ENCODE results near the gene PTGER4. TPM values are rescaled to one million over a fixed set of nuclear protein-coding genes. Genes with fewer than 3 reads are reported as not detected.
"Not testable (repeated sequence)": the region's sequence is repeated elsewhere in the genome, so short reads cannot be mapped to it uniquely, and the experiment has no call there.

Gene PTGER4
- 59.7 TPM for polyA plus RNA-seq (2013)

DNA sequence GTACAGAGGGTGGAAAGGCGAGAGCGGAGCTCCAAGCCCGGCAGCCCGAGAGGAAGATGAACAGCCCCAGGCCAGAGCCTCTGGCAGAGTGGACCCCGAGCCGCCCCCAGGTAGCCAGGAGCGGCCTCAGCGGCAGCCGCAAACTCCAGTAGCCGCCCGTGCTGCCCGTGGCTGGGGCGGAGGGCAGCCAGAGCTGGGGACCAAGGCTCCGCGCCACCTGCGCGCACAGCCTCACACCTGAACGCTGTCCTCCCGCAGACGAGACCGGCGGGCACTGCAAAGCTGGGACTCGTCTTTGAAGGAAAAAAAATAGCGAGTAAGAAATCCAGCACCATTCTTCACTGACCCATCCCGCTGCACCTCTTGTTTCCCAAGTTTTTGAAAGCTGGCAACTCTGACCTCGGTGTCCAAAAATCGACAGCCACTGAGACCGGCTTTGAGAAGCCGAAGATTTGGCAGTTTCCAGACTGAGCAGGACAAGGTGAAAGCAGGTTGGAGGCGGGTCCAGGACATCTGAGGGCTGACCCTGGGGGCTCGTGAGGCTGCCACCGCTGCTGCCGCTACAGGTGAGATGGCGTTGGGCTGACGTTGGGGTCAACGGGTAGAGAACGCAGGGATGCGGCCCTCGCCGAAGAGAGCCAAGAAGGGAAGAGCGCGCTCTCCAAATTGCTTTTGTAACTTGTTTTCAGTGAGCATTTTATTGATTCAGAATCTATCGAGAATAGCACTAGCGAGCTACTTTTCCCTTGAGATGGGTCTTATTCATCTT, at the start of gene PTGER4:
Gene PTGER4, plus strand, starts transcription at position 3 of the 769 bp plus-strand sequence. CDS start 1,079 bp downstream, outside the sequence.
- DNase-seq: peak in 2 of 3 donors; percentile 26 to 53
- Histone ChIP-seq H3K27ac (ENCODE audit: insufficient read depth in 1 of 2, low read depth in 1 of 2, low read length in 2 of 2, poor library complexity in 1 of 2, severe bottlenecking in 2 of 2) (peak within 1 kb of the TSS; percentile 64 to 88), H3K27me3 (replicated peaks in 2 of 5; ENCODE audit: control insufficient read depth in 4 of 5, insufficient read depth in 5 of 5, low read length in 4 of 5) (no peaks in the 10 kb centered on the region), H3K4me1 (ENCODE audit: control extremely low read depth in 1 of 4, control insufficient read depth in 4 of 4, insufficient read depth in 4 of 4, low read length in 3 of 4) (peaks cover 41 to 78% (median 58%) of the 10 kb centered on the region in 4 experiments), H3K4me3 (ENCODE audit: control insufficient read depth in 1 of 7, extremely low read depth in 1 of 7, insufficient read depth in 4 of 7, low read depth in 2 of 7, low read length in 6 of 7) (peak within 1 kb of the TSS; percentile 84 to 96 (median 90)), H3K36me3 (ENCODE audit: control insufficient read depth in 4 of 4, insufficient read depth in 4 of 4, low read length in 3 of 4) (peaks cover 0 to 12% (median under 1%) of the 10 kb centered on the region in 4 experiments), H3K9me3 (ENCODE audit: control extremely low read depth in 1 of 5, control insufficient read depth in 4 of 5, insufficient read depth in 2 of 5, low read depth in 1 of 5, low read length in 4 of 5) (no peaks in the 10 kb centered on the region)
- ChIA-PET POLR2A (interaction anchor here (0.6 to 2.7 kb wide), 5 partner anchors 52 to 295 kb away, joined by 3 to 10 read pairs (median 3); no protein-coding TSS in a partner anchor), CTCF (interaction anchor here (0.7 to 1.9 kb wide), 9 partner anchors 11 to 316 kb away, joined by 3 to 6 read pairs (median 3); no protein-coding TSS in a partner anchor)
- WGBS (ENCODE audit: insufficient coverage): 0% methylated on average over 39 of the region's 44 CpGs

DNA sequence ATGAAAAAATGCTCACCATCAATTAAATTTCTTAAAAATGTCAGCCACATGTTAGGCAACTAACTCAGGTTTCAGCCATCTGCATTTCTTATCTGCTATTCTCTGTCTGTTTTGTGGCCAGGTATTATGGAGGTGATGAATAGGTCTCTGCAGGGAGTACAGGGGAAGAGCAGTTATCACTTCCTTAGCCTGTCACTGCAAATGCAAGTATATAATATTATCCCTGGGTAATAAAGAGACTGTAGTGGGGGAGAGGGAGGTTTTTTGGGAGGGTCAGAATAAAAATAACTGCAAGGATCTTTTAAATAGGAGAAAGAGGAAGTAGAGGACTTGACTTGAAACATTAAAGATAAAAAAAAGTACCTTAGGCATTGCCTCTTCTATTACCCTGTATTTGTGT, 49.6 kb upstream of the PTGER4 start:
- H3K4me1 ChIP-seq (ENCODE audit: control extremely low read depth in 1 of 4, control insufficient read depth in 4 of 4, insufficient read depth in 4 of 4, low read length in 3 of 4): peaks cover 10 to 29% (median 16%) of the 10 kb centered on the region in 4 experiments
- POLR2A ChIA-PET: no interaction called here
- peaks cover 0 to under 1% (median 0%) of the 10 kb centered on the region in 5 experiments for H3K9me3 ChIP-seq (ENCODE audit: control extremely low read depth in 1 of 5, control insufficient read depth in 4 of 5, insufficient read depth in 2 of 5, low read depth in 1 of 5, low read length in 4 of 5)
- H3K27me3 ChIP-seq (replicated peaks in 2 of 5; ENCODE audit: control insufficient read depth in 4 of 5, insufficient read depth in 5 of 5, low read length in 4 of 5): no peaks in the 10 kb centered on the region
- H3K36me3 ChIP-seq (ENCODE audit: control insufficient read depth in 4 of 4, insufficient read depth in 4 of 4, low read length in 3 of 4): no peaks in the 10 kb centered on the region
- peak in 2 of 3 donors; percentile 52 to 65 for DNase-seq
- CTCF ChIA-PET: no interaction called here
- no peak overlapping the region for H3K4me3 ChIP-seq (ENCODE audit: control insufficient read depth in 1 of 7, extremely low read depth in 1 of 7, insufficient read depth in 4 of 7, low read depth in 2 of 7, low read length in 6 of 7)
- H3K27ac ChIP-seq (ENCODE audit: insufficient read depth in 1 of 2, low read depth in 1 of 2, low read length in 2 of 2, poor library complexity in 1 of 2, severe bottlenecking in 2 of 2): no peak overlapping the region

DNA sequence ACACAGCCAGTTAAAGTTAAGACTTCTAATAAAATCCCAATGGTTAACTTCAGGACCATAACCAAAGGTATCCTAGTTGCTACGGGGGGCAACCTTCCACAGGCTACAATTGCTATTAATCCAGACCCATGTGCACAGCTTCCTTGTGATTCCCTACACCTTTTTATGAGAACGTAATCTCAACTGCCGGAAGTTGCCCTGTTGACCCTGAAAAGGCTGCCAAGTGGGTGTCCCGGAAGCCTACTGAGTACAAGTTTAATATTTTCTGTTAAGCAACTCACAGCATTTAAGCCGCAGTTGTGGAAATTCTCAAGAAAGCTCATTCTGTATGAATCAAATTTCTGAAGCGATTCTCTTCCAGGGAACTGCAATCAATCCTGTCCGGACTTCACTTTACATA, 48.5 kb upstream of the PTGER4 start:
- DNase-seq: no peak
- POLR2A ChIA-PET: no interaction called here
- Histone ChIP-seq H3K9me3 (ENCODE audit: control extremely low read depth in 1 of 5, control insufficient read depth in 4 of 5, insufficient read depth in 2 of 5, low read depth in 1 of 5, low read length in 4 of 5) (peaks cover 0 to 5% (median 0%) of the 10 kb centered on the region in 5 experiments), H3K4me1 (ENCODE audit: control extremely low read depth in 1 of 4, control insufficient read depth in 4 of 4, insufficient read depth in 4 of 4, low read length in 3 of 4) (peaks cover 10 to 29% (median 16%) of the 10 kb centered on the region in 4 experiments), H3K27ac (ENCODE audit: insufficient read depth in 1 of 2, low read depth in 1 of 2, low read length in 2 of 2, poor library complexity in 1 of 2, severe bottlenecking in 2 of 2) (no peak overlapping the region), H3K27me3 (replicated peaks in 2 of 5; ENCODE audit: control insufficient read depth in 4 of 5, insufficient read depth in 5 of 5, low read length in 4 of 5) (no peaks in the 10 kb centered on the region), H3K4me3 (ENCODE audit: control insufficient read depth in 1 of 7, extremely low read depth in 1 of 7, insufficient read depth in 4 of 7, low read depth in 2 of 7, low read length in 6 of 7) (no peak overlapping the region), H3K36me3 (ENCODE audit: control insufficient read depth in 4 of 4, insufficient read depth in 4 of 4, low read length in 3 of 4) (no peaks in the 10 kb centered on the region)
- CTCF ChIA-PET: interaction anchor here (1.2 kb wide), 1 partner anchor 55 kb away, joined by 4 read pairs; no protein-coding TSS in a partner anchor
- 93% methylated on average over 7 of the region's 7 CpGs for WGBS (ENCODE audit: insufficient coverage)

DNA sequence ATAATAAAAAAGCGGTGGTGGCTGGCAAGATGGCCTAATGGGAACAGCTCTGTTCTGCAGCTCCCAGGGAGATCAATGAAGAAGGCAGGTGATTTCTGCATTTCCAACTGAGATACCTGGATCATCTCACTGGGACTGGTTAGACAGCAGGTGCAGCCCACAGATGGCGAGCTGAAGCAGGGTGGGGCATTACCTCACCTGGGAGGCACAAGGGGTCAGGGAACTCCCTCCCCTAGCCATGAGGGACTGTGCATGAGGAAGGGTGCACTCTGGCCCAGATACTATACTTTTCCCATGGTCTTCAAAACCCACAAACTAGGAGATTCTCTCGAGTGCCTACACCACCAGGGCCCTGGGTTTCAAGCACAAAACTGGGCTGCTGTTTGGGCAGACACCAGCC, 45.6 kb upstream of the PTGER4 start:
- no peak overlapping the region for H3K4me3 ChIP-seq (ENCODE audit: control insufficient read depth in 1 of 7, extremely low read depth in 1 of 7, insufficient read depth in 4 of 7, low read depth in 2 of 7, low read length in 6 of 7)
- ChIA-PET POLR2A (no interaction called here), CTCF (no interaction called here)

DNA sequence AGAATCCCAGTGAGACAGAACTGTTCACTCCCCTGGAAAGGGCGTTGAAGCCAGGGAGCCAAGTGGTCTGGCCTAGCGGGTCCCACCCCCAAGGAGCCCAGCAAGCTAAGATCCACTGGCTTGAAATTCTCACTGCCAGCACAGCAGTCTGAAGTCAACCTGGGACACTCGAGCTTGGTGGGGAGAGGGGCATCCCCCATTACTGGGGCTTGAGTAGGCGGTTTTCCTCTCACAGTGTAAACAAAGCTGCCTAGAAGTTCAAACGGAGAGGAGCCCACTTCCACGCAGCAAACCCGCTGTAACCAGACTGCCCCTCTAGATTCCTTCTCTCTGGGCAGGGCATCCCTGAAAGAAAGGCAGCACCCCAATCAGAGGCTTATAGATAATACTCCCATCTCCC, 45.1 kb upstream of the PTGER4 start:
- POLR2A ChIA-PET: no interaction called here
- CTCF ChIA-PET: no interaction called here
- 86% methylated on average over 4 of the region's 7 CpGs for WGBS (ENCODE audit: insufficient coverage)

More for the DNA sequence above, 45.6 kb upstream of the PTGER4 start:
- no peaks in the 10 kb centered on the region for H3K27me3 ChIP-seq (replicated peaks in 2 of 5; ENCODE audit: control insufficient read depth in 4 of 5, insufficient read depth in 5 of 5, low read length in 4 of 5)
- H3K27ac ChIP-seq (ENCODE audit: insufficient read depth in 1 of 2, low read depth in 1 of 2, low read length in 2 of 2, poor library complexity in 1 of 2, severe bottlenecking in 2 of 2): no peak overlapping the region
- H3K36me3 ChIP-seq (ENCODE audit: control insufficient read depth in 4 of 4, insufficient read depth in 4 of 4, low read length in 3 of 4): no peaks in the 10 kb centered on the region
- H3K9me3 ChIP-seq (ENCODE audit: control extremely low read depth in 1 of 5, control insufficient read depth in 4 of 5, insufficient read depth in 2 of 5, low read depth in 1 of 5, low read length in 4 of 5): peaks cover 0 to 9% (median 0%) of the 10 kb centered on the region in 5 experiments
- no peak for DNase-seq
- 100% methylated on average over 1 of the region's 3 CpGs for WGBS (ENCODE audit: insufficient coverage)
- H3K4me1 ChIP-seq (ENCODE audit: control extremely low read depth in 1 of 4, control insufficient read depth in 4 of 4, insufficient read depth in 4 of 4, low read length in 3 of 4): peaks cover 0 to 14% (median 4%) of the 10 kb centered on the region in 4 experiments

DNA sequence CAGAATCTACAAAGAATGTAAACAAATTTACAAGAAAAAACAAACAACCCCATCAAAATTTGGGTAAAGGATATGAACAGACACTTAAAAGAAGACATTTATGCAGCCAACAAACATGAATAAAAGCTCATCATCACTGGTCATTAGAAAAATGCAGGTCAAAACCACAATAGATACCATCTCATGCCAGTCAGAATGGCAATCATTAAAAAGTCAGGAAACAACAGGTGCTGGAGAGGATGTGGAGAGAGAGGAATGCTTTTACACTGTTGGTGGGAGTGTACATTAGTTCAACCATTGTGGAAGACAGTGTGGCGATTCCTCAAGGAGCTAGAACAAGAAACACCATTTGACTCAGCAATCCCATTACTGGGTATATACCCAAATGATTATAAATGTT, 40.2 kb upstream of the PTGER4 start:
- H3K4me3 ChIP-seq (ENCODE audit: control insufficient read depth in 1 of 7, extremely low read depth in 1 of 7, insufficient read depth in 4 of 7, low read depth in 2 of 7, low read length in 6 of 7); H3K4me1 ChIP-seq (ENCODE audit: control extremely low read depth in 1 of 4, control insufficient read depth in 4 of 4, insufficient read depth in 4 of 4, low read length in 3 of 4); H3K27ac ChIP-seq (ENCODE audit: insufficient read depth in 1 of 2, low read depth in 1 of 2, low read length in 2 of 2, poor library complexity in 1 of 2, severe bottlenecking in 2 of 2); H3K9me3 ChIP-seq (ENCODE audit: control extremely low read depth in 1 of 5, control insufficient read depth in 4 of 5, insufficient read depth in 2 of 5, low read depth in 1 of 5, low read length in 4 of 5); DNase-seq; H3K27me3 ChIP-seq (replicated peaks in 2 of 5; ENCODE audit: control insufficient read depth in 4 of 5, insufficient read depth in 5 of 5, low read length in 4 of 5); POLR2A ChIA-PET; H3K36me3 ChIP-seq (ENCODE audit: control insufficient read depth in 4 of 4, insufficient read depth in 4 of 4, low read length in 3 of 4): not testable (repeated sequence)
- WGBS (ENCODE audit: insufficient coverage): no CpG with 5 or more reads among the region's 1 CpG
- CTCF ChIA-PET: interaction anchor here (1.0 kb wide), 1 partner anchor 96 kb away, joined by 3 read pairs; no protein-coding TSS in a partner anchor

More for the DNA sequence above, 45.1 kb upstream of the PTGER4 start:
- DNase-seq: no peak
- Histone ChIP-seq H3K4me1 (ENCODE audit: control extremely low read depth in 1 of 4, control insufficient read depth in 4 of 4, insufficient read depth in 4 of 4, low read length in 3 of 4) (peaks cover 0 to 14% (median 4%) of the 10 kb centered on the region in 4 experiments), H3K27ac (ENCODE audit: insufficient read depth in 1 of 2, low read depth in 1 of 2, low read length in 2 of 2, poor library complexity in 1 of 2, severe bottlenecking in 2 of 2) (no peak overlapping the region), H3K9me3 (ENCODE audit: control extremely low read depth in 1 of 5, control insufficient read depth in 4 of 5, insufficient read depth in 2 of 5, low read depth in 1 of 5, low read length in 4 of 5) (peaks cover 0 to 9% (median 0%) of the 10 kb centered on the region in 5 experiments), H3K4me3 (ENCODE audit: control insufficient read depth in 1 of 7, extremely low read depth in 1 of 7, insufficient read depth in 4 of 7, low read depth in 2 of 7, low read length in 6 of 7) (no peak overlapping the region), H3K36me3 (ENCODE audit: control insufficient read depth in 4 of 4, insufficient read depth in 4 of 4, low read length in 3 of 4) (no peaks in the 10 kb centered on the region), H3K27me3 (replicated peaks in 2 of 5; ENCODE audit: control insufficient read depth in 4 of 5, insufficient read depth in 5 of 5, low read length in 4 of 5) (no peaks in the 10 kb centered on the region)

DNA sequence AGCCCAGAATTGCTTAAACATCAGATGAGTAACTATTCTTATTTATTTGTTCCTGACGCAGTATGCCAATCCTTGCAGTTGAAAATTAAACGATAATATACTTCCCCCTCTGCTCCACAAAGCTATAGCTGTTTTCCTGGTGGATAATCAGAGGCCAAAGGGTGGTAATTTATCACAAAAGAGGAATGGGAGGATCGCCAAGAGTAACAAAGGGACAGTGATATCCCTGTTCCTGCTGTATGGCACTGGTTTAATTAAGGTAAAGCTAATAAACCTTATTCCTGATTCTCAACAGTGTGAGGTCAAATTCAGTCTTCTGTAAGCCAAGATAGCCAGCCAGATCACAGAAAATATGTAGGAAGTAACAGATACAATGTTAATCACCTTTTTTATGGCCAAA, 33.4 kb upstream of the PTGER4 start:
- no peak overlapping the region for H3K27ac ChIP-seq (ENCODE audit: insufficient read depth in 1 of 2, low read depth in 1 of 2, low read length in 2 of 2, poor library complexity in 1 of 2, severe bottlenecking in 2 of 2)
- no peak overlapping the region for H3K4me3 ChIP-seq (ENCODE audit: control insufficient read depth in 1 of 7, extremely low read depth in 1 of 7, insufficient read depth in 4 of 7, low read depth in 2 of 7, low read length in 6 of 7)
- no peaks in the 10 kb centered on the region for H3K36me3 ChIP-seq (ENCODE audit: control insufficient read depth in 4 of 4, insufficient read depth in 4 of 4, low read length in 3 of 4)
- peaks cover 0 to 18% (median 3%) of the 10 kb centered on the region in 4 experiments for H3K4me1 ChIP-seq (ENCODE audit: control extremely low read depth in 1 of 4, control insufficient read depth in 4 of 4, insufficient read depth in 4 of 4, low read length in 3 of 4)
- peaks cover 0 to under 1% (median 0%) of the 10 kb centered on the region in 5 experiments for H3K9me3 ChIP-seq (ENCODE audit: control extremely low read depth in 1 of 5, control insufficient read depth in 4 of 5, insufficient read depth in 2 of 5, low read depth in 1 of 5, low read length in 4 of 5)
- DNase-seq: no peak
- CTCF ChIA-PET: interaction anchor here (0.6 kb wide), 1 partner anchor 457 kb away, joined by 3 read pairs; no protein-coding TSS in a partner anchor
- POLR2A ChIA-PET: no interaction called here
- no peaks in the 10 kb centered on the region for H3K27me3 ChIP-seq (replicated peaks in 2 of 5; ENCODE audit: control insufficient read depth in 4 of 5, insufficient read depth in 5 of 5, low read length in 4 of 5)
- WGBS (ENCODE audit: insufficient coverage): 100% methylated on average over 1 of the region's 3 CpGs

Data from common myeloid progenitor, CD34-positive (primary cell).